Transverse colon (tissue), 4 donors: ENCODE data around the gene JHY. TPM values are rescaled to one million over a fixed set of nuclear protein-coding genes. Genes with fewer than 3 reads are reported as not detected.

Experiments used
- DNase-seq: peaks from one replicate; pipeline ENCODE4 v3.0.0-alpha.2; 2019
- H3K27ac ChIP-seq, 4 donors: fragments of 200-600 bp; sonication (generic); 2 replicates each; pipeline ENCODE4 v1.5.1; 2016 to 2018; ENCODE audit warnings: inconsistent platforms in 4 of 4
- H3K27me3 ChIP-seq: fragments of 200-600 bp; sonication (generic); 2 replicates; pipeline ENCODE4 v1.5.1; 2017; ENCODE audit warnings: inconsistent platforms
- H3K36me3 ChIP-seq, 4 donors: fragments of 200-600 bp; sonication (generic); 2 replicates each; pipeline ENCODE4 v1.5.1; 2017 to 2019; ENCODE audit warnings: inconsistent platforms in 4 of 4
- H3K4me1 ChIP-seq, 4 donors: fragments of 200-600 bp; sonication (generic); 2 replicates each; pipeline ENCODE4 v1.5.1; 2017 to 2020; ENCODE audit warnings: inconsistent platforms in 4 of 4
- H3K4me3 ChIP-seq, 4 donors: fragments of 200-600 bp; sonication (generic); 1 replicate in 1 of 4; 2 replicates in 3 of 4; pipeline versions ENCODE4 v1.5.1 to v1.6.1; 2017 to 2019; ENCODE audit warnings: inconsistent platforms in 4 of 4
- H3K9me3 ChIP-seq, 2 donors: fragments of 200-600 bp; sonication (generic); 2 replicates each; pipeline ENCODE4 v1.5.1; 2017 to 2019; ENCODE audit warnings: inconsistent platforms in 2 of 2
- EP300 ChIP-seq: sonication (generic); formaldehyde crosslinking; IDR thresholded peaks from one replicate; pipeline ENCODE4 v1.6.1; 2017; ENCODE audit warnings: antibody characterized with exemption, low read depth
- POLR2A ChIP-seq: fragments of 450-650 bp; IDR thresholded peaks from one replicate; pipeline ENCODE4 v1.6.1; 2016; ENCODE audit warnings: antibody characterized with exemption, mild to moderate bottlenecking, moderate library complexity
- POLR2AphosphoS5 ChIP-seq, 3 donors: sonication (generic); formaldehyde crosslinking; IDR thresholded peaks; one replicate each; pipeline ENCODE4 v1.6.1; 2016; ENCODE audit warnings: antibody characterized with exemption in 3 of 3
- WGBS, 2 donors: methylation state at CpG; one replicate each; pipeline ENCODE4 v1.1.5; 2018; ENCODE audit warnings: low coverage in 1 of 2; 5-methylcytosine and 5-hydroxymethylcytosine counted together
- in situ Hi-C, 4 donors: fragments of 200-750 bp; cut with MboI; loops; one replicate each; pipeline versions ENCODE4 v1.15.0 to v1.15.1; 2017; ENCODE audit warnings: low sequenced_read_pairs in 3 of 4, low pct_ligation_motif_present in 1 of 4, low pct_unique_long_range_greater_than_20kb in 1 of 4
- intact Hi-C: fragments of 100-400 bp; cut with DNase I; formaldehyde crosslinking; loops from one replicate; pipeline ENCODE4 v1.15.1; 2023; ENCODE audit warnings: low total_unique reads
- total RNA-seq, 4 donors: library from RNA; depleted of rRNA; stranded (reverse); fragments of >200 nt; gene quantifications; one replicate each; pipeline ENCODE4 v1.1.0, GENCODE V29; 2016
- TF ChIP-seq, protein P1 (sequence below), 5 experiments: fragments of 200-600 bp in 3 of 5; fragments of 450-650 bp in 2 of 5; sonication (generic) in 3 of 5; IDR thresholded peaks; 1 replicate in 2 of 5; 2 replicates in 3 of 5; pipeline ENCODE4 v1.5.1; 2016 to 2017; ENCODE audit warnings: antibody characterized with exemption in 5 of 5, inconsistent platforms in 3 of 5, mild to moderate bottlenecking in 2 of 5, moderate library complexity in 1 of 5

Gene JHY
- 1 to 10 TPM in 3 of 4 donors, not detected in 1; 2.0 to 5.2 (median 4.4) TPM for total RNA-seq

DNA sequence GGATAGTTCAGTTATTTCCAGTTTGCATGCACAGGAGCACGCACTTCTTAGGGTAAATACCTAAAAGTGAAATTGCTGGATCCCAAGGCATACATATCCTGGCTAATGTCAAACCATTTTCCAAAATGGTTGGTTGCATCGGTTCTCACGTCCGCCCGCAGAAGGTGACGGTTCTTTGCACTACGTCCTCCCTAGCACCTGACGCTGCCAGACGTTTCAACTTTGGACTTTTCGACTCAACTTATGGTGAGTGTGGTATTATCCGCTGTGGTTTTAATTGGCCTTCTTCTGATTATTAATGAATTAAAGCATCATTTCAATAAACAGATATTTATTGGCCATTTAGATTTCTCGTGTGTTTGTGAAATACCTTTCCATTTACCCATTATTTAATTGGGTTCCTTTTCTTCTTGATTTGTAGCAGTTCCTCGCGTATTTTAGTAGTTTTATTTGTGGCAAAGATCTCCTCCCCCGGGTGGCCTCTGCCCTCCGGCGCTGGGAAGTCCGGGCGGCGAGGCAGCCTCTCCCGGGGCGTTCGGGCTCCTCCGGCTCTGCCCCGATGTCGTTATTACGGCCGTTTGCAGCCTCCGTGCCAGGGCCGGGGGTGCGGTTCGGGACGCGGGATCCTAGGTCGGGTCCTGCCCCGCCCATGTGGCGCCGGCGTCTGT, at the start of gene JHY:
Gene JHY, plus strand, starts transcription at position 571 of the 668 bp plus-strand sequence. CDS start 3,091 bp downstream, outside the sequence.
- H3K27ac ChIP-seq, result peak within 1 kb of the TSS; percentile 71 to 86 (median 82)
- H3K9me3 ChIP-seq, result no peaks in the 10 kb centered on the region
- H3K36me3 ChIP-seq, result no peaks in the 10 kb centered on the region
- peak; percentile 74 for DNase-seq
- 32 to 35% methylated on average over 10 to 29 of the region's 39 CpGs for WGBS, 2 donors
- H3K4me3 ChIP-seq, result peak within 1 kb of the TSS; percentile 63 to 89 (median 72)
- no peak for TF ChIP-seq POLR2AphosphoS5 (IDR thresholded peaks at IDR 0.05)
- no peak for TF ChIP-seq EP300
- TF ChIP-seq, protein P1, sequence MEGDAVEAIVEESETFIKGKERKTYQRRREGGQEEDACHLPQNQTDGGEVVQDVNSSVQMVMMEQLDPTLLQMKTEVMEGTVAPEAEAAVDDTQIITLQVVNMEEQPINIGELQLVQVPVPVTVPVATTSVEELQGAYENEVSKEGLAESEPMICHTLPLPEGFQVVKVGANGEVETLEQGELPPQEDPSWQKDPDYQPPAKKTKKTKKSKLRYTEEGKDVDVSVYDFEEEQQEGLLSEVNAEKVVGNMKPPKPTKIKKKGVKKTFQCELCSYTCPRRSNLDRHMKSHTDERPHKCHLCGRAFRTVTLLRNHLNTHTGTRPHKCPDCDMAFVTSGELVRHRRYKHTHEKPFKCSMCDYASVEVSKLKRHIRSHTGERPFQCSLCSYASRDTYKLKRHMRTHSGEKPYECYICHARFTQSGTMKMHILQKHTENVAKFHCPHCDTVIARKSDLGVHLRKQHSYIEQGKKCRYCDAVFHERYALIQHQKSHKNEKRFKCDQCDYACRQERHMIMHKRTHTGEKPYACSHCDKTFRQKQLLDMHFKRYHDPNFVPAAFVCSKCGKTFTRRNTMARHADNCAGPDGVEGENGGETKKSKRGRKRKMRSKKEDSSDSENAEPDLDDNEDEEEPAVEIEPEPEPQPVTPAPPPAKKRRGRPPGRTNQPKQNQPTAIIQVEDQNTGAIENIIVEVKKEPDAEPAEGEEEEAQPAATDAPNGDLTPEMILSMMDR (IDR thresholded peaks at IDR 0.05), result no peak
- TF ChIP-seq POLR2A, result no peak
- H3K4me1 ChIP-seq, result peaks cover 0 to 13% (median 2%) of the 10 kb centered on the region in 4 donors
- intact Hi-C loops (no loop called here), in situ Hi-C loops (no loop called here)
- peaks cover 3% of the 10 kb centered on the region for H3K27me3 ChIP-seq

DNA sequence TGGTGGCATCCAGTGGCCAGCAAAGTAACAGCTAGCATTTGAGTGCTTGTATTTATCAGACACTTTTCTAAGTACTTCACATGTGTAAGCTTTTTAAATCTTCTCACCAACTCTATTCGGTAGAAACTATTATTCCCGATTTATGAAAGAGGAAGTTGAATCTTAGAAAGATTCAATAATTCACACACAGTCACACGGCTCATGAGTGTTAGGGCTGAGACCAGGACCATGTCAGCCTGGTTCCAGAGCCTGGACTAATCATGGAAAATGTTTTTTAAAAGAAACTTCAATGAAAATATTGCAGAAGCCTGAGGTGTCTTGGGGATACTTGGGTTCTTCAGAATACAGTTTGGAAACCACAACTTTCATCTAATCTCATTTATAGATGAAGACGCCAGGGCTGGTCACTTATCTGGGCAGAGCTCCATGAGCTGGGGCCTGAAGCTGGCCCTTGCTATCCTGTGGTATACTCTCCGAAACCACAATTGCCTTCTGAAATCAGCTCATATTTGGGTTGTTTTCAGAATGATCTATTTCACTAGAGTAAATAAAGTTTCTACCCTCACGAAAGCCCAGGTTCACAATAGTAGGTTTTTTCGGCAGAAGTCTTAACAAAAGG, 48.6 kb upstream of the JHY start:
- WGBS, 2 donors, result 57 to 80% methylated on average over 4 to 7 of the region's 7 CpGs
- in situ Hi-C loops (no loop called here), intact Hi-C loops (no loop called here)

DNA sequence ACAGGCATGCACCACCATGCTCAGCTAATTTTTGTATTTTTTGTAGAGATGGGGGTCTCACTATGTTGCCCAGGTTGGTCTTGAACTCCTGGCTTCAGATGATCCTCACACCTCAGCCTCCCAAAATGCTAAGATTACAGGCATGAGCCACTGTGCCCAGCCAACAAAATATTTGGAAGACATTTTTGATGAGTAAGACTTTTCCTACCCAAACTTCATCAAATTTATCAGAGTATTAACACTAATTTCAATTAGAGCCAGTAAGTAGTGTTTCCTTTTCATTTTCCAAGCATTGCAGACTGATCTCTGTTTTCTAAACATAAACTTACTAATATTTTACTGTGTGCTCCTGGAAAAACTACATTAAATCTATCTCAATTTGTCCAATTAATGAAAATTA, 45.6 kb upstream of the JHY start:
- intact Hi-C loops (no loop called here), in situ Hi-C loops (no loop called here)
- Histone ChIP-seq H3K27ac (no peak overlapping the region), H3K4me3 (no peak overlapping the region), H3K36me3 (no peaks in the 10 kb centered on the region), H3K27me3 (no peaks in the 10 kb centered on the region), H3K4me1 (no peaks in the 10 kb centered on the region), H3K9me3 (no peaks in the 10 kb centered on the region)
- no peak for TF ChIP-seq POLR2A
- TF ChIP-seq POLR2AphosphoS5 (IDR thresholded peaks at IDR 0.05), result no peak
- TF ChIP-seq EP300, result no peak
- DNase-seq, result no peak

More for the DNA sequence above, 48.6 kb upstream of the JHY start:
- Histone ChIP-seq H3K4me1 (no peaks in the 10 kb centered on the region), H3K4me3 (no peak overlapping the region), H3K27me3 (no peaks in the 10 kb centered on the region), H3K36me3 (no peaks in the 10 kb centered on the region), H3K9me3 (no peaks in the 10 kb centered on the region), H3K27ac (no peak overlapping the region)
- no peak for DNase-seq
- TF ChIP-seq, protein P1 (IDR thresholded peaks at IDR 0.05), result no peak
- TF ChIP-seq POLR2AphosphoS5 (IDR thresholded peaks at IDR 0.05) (no peak), POLR2A (no peak), EP300 (no peak)

DNA sequence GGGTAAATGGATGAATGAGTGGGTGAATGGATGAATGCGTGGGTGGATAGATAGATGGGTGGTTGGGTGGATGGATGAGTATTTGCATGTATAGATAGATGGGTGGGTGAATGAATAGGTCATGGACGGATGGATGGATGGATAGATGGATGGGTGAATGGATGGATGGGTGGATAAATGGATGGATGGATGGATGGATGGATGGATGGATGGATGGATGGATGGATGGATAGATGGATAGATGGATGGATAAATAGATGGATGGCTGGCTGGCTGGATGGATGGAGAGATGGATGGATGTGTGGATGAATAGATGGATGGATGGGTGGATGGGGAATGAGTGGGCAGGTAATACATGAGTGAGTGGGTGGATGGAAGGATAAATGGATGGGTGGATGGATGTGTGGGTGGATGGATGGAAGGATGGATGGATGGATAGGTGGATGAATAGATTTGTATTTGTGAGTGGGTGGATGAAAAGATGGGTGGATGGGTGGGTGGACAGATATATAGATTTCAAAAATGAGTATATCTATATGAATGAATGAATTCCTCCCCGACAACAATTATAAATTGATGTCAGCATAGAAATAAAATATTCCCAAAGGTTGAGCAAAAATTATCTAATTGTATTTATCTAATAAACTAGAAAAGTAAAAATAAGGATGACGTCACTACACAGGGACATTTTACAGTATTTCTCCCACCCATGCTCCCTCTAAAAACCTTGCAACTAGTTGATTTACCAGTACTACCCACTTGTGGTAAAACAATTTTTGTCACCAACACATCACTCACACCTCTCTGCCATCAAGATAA, 44.8 kb upstream of the JHY start:
- Histone ChIP-seq H3K4me1 (no peaks in the 10 kb centered on the region), H3K9me3 (no peaks in the 10 kb centered on the region), H3K27me3 (no peaks in the 10 kb centered on the region), H3K27ac (no peak overlapping the region), H3K36me3 (no peaks in the 10 kb centered on the region), H3K4me3 (no peak overlapping the region)
- in situ Hi-C loops, result no loop called here
- TF ChIP-seq POLR2A (no peak), EP300 (no peak), POLR2AphosphoS5 (IDR thresholded peaks at IDR 0.05) (no peak)
- TF ChIP-seq, protein P1 (IDR thresholded peaks at IDR 0.05), result no peak
- intact Hi-C loops, result no loop called here
- DNase-seq, result no peak
- 82 to 91% methylated on average over 4 of the region's 4 CpGs for WGBS, 2 donors
